ENCODE data around the gene RNF17. TPM values are rescaled to one million over a fixed set of nuclear protein-coding genes. Genes with fewer than 3 reads are reported as not detected.

Gene RNF17
- total RNA-seq, 1 donor from 2014 or later = not detected

- Histone ChIP-seq H3K79me2 (ENCODE audit: insufficient read depth, low read length) (no peaks in the 10 kb centered on the region), H3K9me3 (ENCODE audit: insufficient read depth, low read depth, low read length) (no peaks in the 10 kb centered on the region), H3K36me3 (ENCODE audit: insufficient read depth, low read length) (no peaks in the 10 kb centered on the region), H3K4me3 (ENCODE audit: insufficient read depth, low read depth, low read length) (no peak overlapping the region), H3K27me3 (ENCODE audit: insufficient read depth, low read length) (peaks cover 31% of the 10 kb centered on the region), H3K9ac (ENCODE audit: low read length) (no peak overlapping the region), H3K4me2 (ENCODE audit: low read length) (no peak overlapping the region), H2AFZ (ENCODE audit: low read depth, low read length) (no peak overlapping the region), H4K20me1 (ENCODE audit: insufficient read depth, low read length) (no peaks in the 10 kb centered on the region), H3K27ac (ENCODE audit: low read depth, low read length) (no peak overlapping the region), H3K4me1 (ENCODE audit: insufficient read depth, low read length) (peaks cover 12% of the 10 kb centered on the region)
- no peak for DNase-seq (ENCODE audit: low read depth)
- FAIRE-seq = no peak
- Mint-ChIP-seq H3K27ac (ENCODE audit: unreplicated experiment) (no peak overlapping the region), H3K4me1 (ENCODE audit: low read depth, unreplicated experiment) (no peaks in the 10 kb centered on the region), H3K9me3 (ENCODE audit: unreplicated experiment) (peaks cover 5% of the 10 kb centered on the region), H3K27me3 (ENCODE audit: low read depth, unreplicated experiment) (peaks cover 63% of the 10 kb centered on the region), H3K4me3 (ENCODE audit: unreplicated experiment) (no peak overlapping the region), H3K36me3 (ENCODE audit: low read depth, unreplicated experiment) (peaks cover 3% of the 10 kb centered on the region)
- no peak for TF ChIP-seq EZH2 (IDR thresholded peaks at IDR 0.05; ENCODE audit: insufficient read depth, low read length)
- TF ChIP-seq, protein P1, sequence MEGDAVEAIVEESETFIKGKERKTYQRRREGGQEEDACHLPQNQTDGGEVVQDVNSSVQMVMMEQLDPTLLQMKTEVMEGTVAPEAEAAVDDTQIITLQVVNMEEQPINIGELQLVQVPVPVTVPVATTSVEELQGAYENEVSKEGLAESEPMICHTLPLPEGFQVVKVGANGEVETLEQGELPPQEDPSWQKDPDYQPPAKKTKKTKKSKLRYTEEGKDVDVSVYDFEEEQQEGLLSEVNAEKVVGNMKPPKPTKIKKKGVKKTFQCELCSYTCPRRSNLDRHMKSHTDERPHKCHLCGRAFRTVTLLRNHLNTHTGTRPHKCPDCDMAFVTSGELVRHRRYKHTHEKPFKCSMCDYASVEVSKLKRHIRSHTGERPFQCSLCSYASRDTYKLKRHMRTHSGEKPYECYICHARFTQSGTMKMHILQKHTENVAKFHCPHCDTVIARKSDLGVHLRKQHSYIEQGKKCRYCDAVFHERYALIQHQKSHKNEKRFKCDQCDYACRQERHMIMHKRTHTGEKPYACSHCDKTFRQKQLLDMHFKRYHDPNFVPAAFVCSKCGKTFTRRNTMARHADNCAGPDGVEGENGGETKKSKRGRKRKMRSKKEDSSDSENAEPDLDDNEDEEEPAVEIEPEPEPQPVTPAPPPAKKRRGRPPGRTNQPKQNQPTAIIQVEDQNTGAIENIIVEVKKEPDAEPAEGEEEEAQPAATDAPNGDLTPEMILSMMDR (IDR thresholded peaks at IDR 0.05; ENCODE audit: insufficient read depth, low read depth, low read length) = no peak
Observed at GRCh38 chr13:24744247-24744646, 19.7 kb upstream of the RNF17 start.

DNA sequence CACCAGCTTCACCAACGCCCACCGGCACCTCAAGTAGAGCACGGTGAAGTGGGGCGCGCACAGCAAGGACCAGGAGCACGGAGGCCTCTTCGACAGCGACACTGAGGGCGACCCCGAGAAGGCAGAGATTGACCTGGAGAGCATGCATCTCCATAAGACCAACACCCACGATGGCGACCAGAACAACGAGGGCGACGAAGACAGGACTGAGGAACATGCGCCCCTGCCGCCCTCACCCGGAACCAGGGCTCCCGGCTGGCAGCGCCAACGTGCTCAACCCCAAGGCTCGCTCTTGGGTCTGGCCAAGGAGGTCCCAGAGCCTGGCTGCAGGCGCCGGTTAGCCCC lies 18.5 kb upstream of the RNF17 start:
- DNase-seq (ENCODE audit: low read depth) (no peak), FAIRE-seq (no peak)
- no peaks in the 10 kb centered on the region for H4K20me1 ChIP-seq (ENCODE audit: insufficient read depth, low read length)
- Mint-ChIP-seq H3K9me3 (ENCODE audit: unreplicated experiment) (peaks cover 5% of the 10 kb centered on the region), H3K4me1 (ENCODE audit: low read depth, unreplicated experiment) (no peaks in the 10 kb centered on the region), H3K27me3 (ENCODE audit: low read depth, unreplicated experiment) (peaks cover 69% of the 10 kb centered on the region), H3K27ac (ENCODE audit: unreplicated experiment) (no peak overlapping the region), H3K4me3 (ENCODE audit: unreplicated experiment) (no peak overlapping the region), H3K36me3 (ENCODE audit: low read depth, unreplicated experiment) (peaks cover 3% of the 10 kb centered on the region)
- peaks cover 31% of the 10 kb centered on the region for H3K27me3 ChIP-seq (ENCODE audit: insufficient read depth, low read length)
- H3K9ac ChIP-seq (ENCODE audit: low read length) = no peak overlapping the region
- no peaks in the 10 kb centered on the region for H3K36me3 ChIP-seq (ENCODE audit: insufficient read depth, low read length)
- no peak overlapping the region for H2AFZ ChIP-seq (ENCODE audit: low read depth, low read length)
- peak overlapping the region; percentile 81 for H3K4me2 ChIP-seq (ENCODE audit: low read length)
- TF ChIP-seq EZH2 (IDR thresholded peaks at IDR 0.05; ENCODE audit: insufficient read depth, low read length) = no peak
- TF ChIP-seq, protein P1 (IDR thresholded peaks at IDR 0.05; ENCODE audit: insufficient read depth, low read depth, low read length) = no peak
- no peaks in the 10 kb centered on the region for H3K79me2 ChIP-seq (ENCODE audit: insufficient read depth, low read length)
- peaks cover 12% of the 10 kb centered on the region for H3K4me1 ChIP-seq (ENCODE audit: insufficient read depth, low read length)
- no peaks in the 10 kb centered on the region for H3K9me3 ChIP-seq (ENCODE audit: insufficient read depth, low read depth, low read length)
- H3K27ac ChIP-seq (ENCODE audit: low read depth, low read length) = no peak overlapping the region
- no peak overlapping the region for H3K4me3 ChIP-seq (ENCODE audit: insufficient read depth, low read depth, low read length)

- Histone ChIP-seq H4K20me1 (ENCODE audit: insufficient read depth, low read length) (no peaks in the 10 kb centered on the region), H3K27me3 (ENCODE audit: insufficient read depth, low read length) (peaks cover 34% of the 10 kb centered on the region), H2AFZ (ENCODE audit: low read depth, low read length) (no peak overlapping the region), H3K79me2 (ENCODE audit: insufficient read depth, low read length) (no peaks in the 10 kb centered on the region), H3K4me2 (ENCODE audit: low read length) (peak overlapping the region; percentile 81), H3K9me3 (ENCODE audit: insufficient read depth, low read depth, low read length) (no peaks in the 10 kb centered on the region), H3K36me3 (ENCODE audit: insufficient read depth, low read length) (no peaks in the 10 kb centered on the region), H3K27ac (ENCODE audit: low read depth, low read length) (no peak overlapping the region), H3K9ac (ENCODE audit: low read length) (no peak overlapping the region), H3K4me1 (ENCODE audit: insufficient read depth, low read length) (peaks cover 12% of the 10 kb centered on the region), H3K4me3 (ENCODE audit: insufficient read depth, low read depth, low read length) (no peak overlapping the region)
- Mint-ChIP-seq H3K4me1 (ENCODE audit: low read depth, unreplicated experiment) (no peaks in the 10 kb centered on the region), H3K27ac (ENCODE audit: unreplicated experiment) (no peak overlapping the region), H3K36me3 (ENCODE audit: low read depth, unreplicated experiment) (peaks cover 3% of the 10 kb centered on the region), H3K27me3 (ENCODE audit: low read depth, unreplicated experiment) (peaks cover 69% of the 10 kb centered on the region), H3K4me3 (ENCODE audit: unreplicated experiment) (peak overlapping the region; percentile 66), H3K9me3 (ENCODE audit: unreplicated experiment) (peaks cover 5% of the 10 kb centered on the region)
- FAIRE-seq (no peak), DNase-seq (ENCODE audit: low read depth) (no peak)
- peak; percentile 49 for TF ChIP-seq EZH2 (IDR thresholded peaks at IDR 0.05; ENCODE audit: insufficient read depth, low read length)
- TF ChIP-seq, protein P1 (IDR thresholded peaks at IDR 0.05; ENCODE audit: insufficient read depth, low read depth, low read length) = no peak
Observed at GRCh38 chr13:24745861-24746617, 17.9 kb upstream of the RNF17 start.

Data from astrocyte (in vitro differentiated cells and primary cell).